SKM-1 (cell line): ENCODE data around the gene TRABD2A.
"Not testable (repeated sequence)": the region's sequence is repeated elsewhere in the genome, so short reads cannot be mapped to it uniquely, and the experiment has no call there.

ENCODE experiments used
- DNase-seq: peaks from one replicate; lab custom pipeline; 2025; ENCODE audit not compliant: unreplicated experiment; lab: John Stamatoyannopoulos, UW

TRABD2A gene

DNA sequence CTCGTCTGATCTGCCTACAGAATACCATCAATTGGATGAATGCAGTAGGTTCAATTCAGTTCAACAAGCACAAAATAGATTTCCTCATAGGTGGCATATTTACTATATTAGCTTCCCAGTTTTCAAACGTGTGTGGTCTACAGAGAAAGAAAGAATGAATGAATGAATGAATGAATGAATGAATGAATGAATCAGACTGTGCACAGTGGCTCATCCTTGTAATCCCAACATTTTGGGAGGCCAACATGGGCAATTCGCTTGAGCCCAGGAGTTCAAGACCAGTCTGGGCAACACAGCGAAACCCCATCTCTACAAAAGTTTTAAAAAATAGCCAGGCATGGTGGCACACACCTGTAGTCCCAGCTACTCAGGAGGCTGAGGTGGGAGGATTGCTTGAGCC lies 94.9 kb downstream of the TRABD2A start:
- DNase-seq = no peak

GRCh38 chr2:84782717-84783442 lies 98.0 kb downstream of the TRABD2A start:
- no peak for DNase-seq

DNA sequence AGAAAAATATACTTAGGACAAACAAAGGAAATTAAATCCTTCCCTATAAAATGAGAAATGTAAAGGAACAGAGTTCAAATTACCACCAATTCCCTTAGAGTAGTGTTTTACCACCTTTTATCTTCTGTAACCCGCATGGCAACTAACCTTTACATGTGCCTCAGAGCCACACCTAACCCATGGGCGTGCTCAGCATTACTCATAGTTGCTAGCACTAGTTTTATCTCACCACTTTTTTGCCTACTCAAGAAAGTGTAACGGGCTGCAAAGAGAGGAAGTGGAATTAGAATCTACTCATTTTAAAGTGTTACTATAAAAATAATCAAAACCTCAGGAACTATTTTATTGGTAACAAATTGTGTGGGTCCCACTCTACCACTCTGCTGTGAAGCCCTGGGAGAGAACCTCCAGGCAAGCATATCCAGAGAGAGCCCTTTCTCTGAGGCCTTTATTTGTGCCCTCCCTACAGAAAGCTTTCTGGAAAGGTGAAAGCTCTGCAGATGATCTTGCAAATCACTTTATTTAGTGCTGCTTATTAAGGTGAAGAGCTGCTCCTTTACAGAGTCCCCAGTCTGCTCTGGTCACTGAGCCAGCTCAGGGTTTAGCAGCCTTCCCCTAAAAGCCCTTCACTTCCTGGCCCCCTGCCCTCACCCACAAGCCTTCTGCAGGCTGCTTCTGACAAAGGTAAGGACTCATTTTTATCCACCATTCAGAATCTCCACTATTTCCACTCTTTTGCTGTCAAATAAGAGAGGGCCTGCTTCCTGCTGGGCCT lies 98.8 kb downstream of the TRABD2A start:
- no peak for DNase-seq

GRCh38 chr2:84779781-84780180 lies 101.1 kb downstream of the TRABD2A start:
- DNase-seq = no peak

DNA sequence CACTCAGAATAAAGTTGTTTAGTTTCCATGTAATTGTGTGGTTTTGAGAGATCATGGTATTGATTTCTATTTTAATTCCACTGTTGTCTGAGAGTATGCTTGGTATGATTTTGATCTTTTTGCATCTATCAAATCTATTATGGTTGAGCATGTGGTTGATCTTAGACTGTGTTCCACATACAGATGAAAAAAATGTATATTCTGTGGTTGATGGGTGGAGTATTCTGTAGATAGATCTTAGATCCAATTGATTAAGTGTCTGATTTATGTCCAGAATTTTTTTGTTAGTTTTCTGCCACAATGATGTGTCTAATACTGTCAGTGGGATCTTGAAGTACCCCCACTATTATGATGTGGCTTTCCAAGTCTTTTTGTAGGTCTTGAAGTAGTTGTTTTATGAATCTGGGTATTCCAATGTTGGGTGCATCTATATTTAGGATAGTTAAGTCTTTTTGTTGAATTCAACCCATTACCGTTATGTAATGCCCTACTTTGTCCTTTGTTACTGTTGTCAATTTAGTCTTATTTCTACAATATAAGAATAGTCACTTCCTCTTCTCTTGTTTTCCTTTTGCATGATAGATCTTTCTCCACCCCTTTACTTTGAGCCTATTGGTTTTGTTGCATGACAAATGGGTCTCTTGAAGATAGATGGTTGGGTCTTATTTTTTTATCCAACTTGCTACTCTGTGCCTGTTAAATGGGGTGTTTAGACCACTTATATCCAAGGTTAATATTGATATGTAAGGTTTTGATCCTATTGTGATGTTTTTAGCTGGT lies 101.8 kb downstream of the TRABD2A start:
- DNase-seq = no peak

- DNase-seq = no peak
Measured at GRCh38 chr2:84776011-84776410, 104.9 kb downstream of the TRABD2A start.

DNA sequence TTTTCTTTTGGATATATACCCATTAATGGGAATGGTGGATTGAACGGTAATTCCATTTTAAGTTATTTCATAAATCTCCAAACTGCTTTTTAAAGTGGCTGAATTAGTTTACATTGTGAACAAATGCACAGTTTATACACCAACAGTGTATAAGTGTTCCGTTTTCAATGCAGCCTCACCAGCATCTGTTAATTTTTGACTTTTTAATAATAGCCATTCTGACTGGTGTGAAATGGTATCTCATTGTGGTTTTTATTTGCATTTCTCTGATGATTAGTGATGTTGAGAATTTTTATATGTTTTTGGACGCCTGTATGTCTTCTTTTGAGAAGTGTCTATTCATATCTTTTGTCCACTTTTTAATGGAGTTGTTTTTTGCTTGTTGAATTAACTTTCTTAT lies 107.3 kb downstream of the TRABD2A start:
- DNase-seq = not testable (repeated sequence)
